GM23248 (cell line): Measurements from ENCODE around the gene ZMIZ1. TPM values are rescaled to one million over a fixed set of nuclear protein-coding genes. Genes with fewer than 3 reads are reported as not detected.

Source experiments
- DNase-seq: peaks from one replicate; pipeline ENCODE4 v3.0.0-alpha.2; 2015
- H2AFZ ChIP-seq: fragments of 200-600 bp; sonication (generic); 2 replicates; pipeline ENCODE4 v1.6.1; 2016; ENCODE audit warnings: antibody characterized with exemption
- H3F3A ChIP-seq: fragments of 200-600 bp; sonication (generic); 2 replicates; pipeline ENCODE4 v1.6.1; 2016; ENCODE audit warnings: mild to moderate bottlenecking, antibody characterized with exemption, mixed run types; ENCODE audit not compliant: insufficient read depth
- H3K27ac ChIP-seq: fragments of 200-600 bp; sonication (generic); 2 replicates; pipeline ENCODE4 v1.5.1; 2016; ENCODE audit warnings: mild to moderate bottlenecking
- H3K27me3 ChIP-seq: fragments of 200-600 bp; sonication (generic); replicated peaks from 2 replicates; pipeline ENCODE4 v1.6.1; 2016; ENCODE audit warnings: mild to moderate bottlenecking; ENCODE audit not compliant: insufficient read depth
- H3K36me3 ChIP-seq: fragments of 200-600 bp; sonication (generic); 2 replicates; pipeline ENCODE4 v1.6.1; 2016; ENCODE audit warnings: low read depth, mild to moderate bottlenecking
- H3K4me1 ChIP-seq: fragments of 200-600 bp; sonication (generic); 2 replicates; pipeline ENCODE4 v1.6.1; 2016; ENCODE audit warnings: mild to moderate bottlenecking; ENCODE audit not compliant: insufficient read depth
- H3K4me2 ChIP-seq: fragments of 200-600 bp; sonication (generic); one replicate; pipeline ENCODE4 v1.6.1; 2016; ENCODE audit warnings: mild to moderate bottlenecking; ENCODE audit not compliant: unreplicated experiment
- H3K4me3 ChIP-seq: fragments of 200-600 bp; sonication (generic); 2 replicates; pipeline ENCODE4 v1.5.1; 2016; ENCODE audit warnings: mild to moderate bottlenecking
- H3K79me2 ChIP-seq: fragments of 200-600 bp; sonication (generic); 2 replicates; pipeline ENCODE4 v1.6.1; 2016; ENCODE audit warnings: mild to moderate bottlenecking; ENCODE audit not compliant: insufficient read depth
- H3K9ac ChIP-seq: fragments of 200-600 bp; sonication (generic); 2 replicates; pipeline ENCODE4 v1.6.1; 2016; ENCODE audit warnings: mild to moderate bottlenecking
- H3K9me2 ChIP-seq: fragments of 200-600 bp; sonication (generic); 2 replicates; pipeline ENCODE4 v1.6.1; 2016; ENCODE audit warnings: mixed run types, mild to moderate bottlenecking, moderate library complexity; ENCODE audit not compliant: insufficient read depth
- H3K9me3 ChIP-seq: fragments of 200-600 bp; sonication (generic); one replicate; pipeline ENCODE4 v1.6.1; 2017; ENCODE audit warnings: low read depth
- H4K20me1 ChIP-seq: fragments of 200-600 bp; sonication (generic); 2 replicates; pipeline ENCODE4 v1.6.0; 2016; ENCODE audit not compliant: insufficient read depth
- EZH2 ChIP-seq: fragments of 200-600 bp; sonication (generic); IDR thresholded peaks from 2 replicates; pipeline ENCODE4 v1.6.1; 2018; ENCODE audit warnings: antibody characterized with exemption, mild to moderate bottlenecking; ENCODE audit not compliant: insufficient read depth, poor library complexity, severe bottlenecking
- EZH2phosphoT487 ChIP-seq: fragments of 200-600 bp; sonication (generic); IDR thresholded peaks from 2 replicates; pipeline ENCODE4 v1.6.1; 2018; ENCODE audit warnings: antibody characterized with exemption, moderate library complexity, mild to moderate bottlenecking, low read depth; ENCODE audit not compliant: insufficient read depth
- WGBS, 2 experiments: methylation state at CpG; one replicate each; pipeline ENCODE4 v1.1.6; 2015 to 2017; ENCODE audit warnings: low lambda C conversion rate in 2 of 2, low coverage in 1 of 2; ENCODE audit errors: missing lambda C conversion rate in 2 of 2; 5-methylcytosine and 5-hydroxymethylcytosine counted together
- in situ Hi-C: fragments of 300-500 bp; cut with MboI; formaldehyde crosslinking; loops from 2 replicates; pipeline ENCODE4 v1.15.0; 2020
- polyA plus RNA-seq: library from polyadenylated mRNA; unstranded; fragments of >200 nt; fragmentation: Nextera tagmentation; extraction: Ambion mirVana; gene quantifications from 2 replicates; pipeline ENCODE4 v1.2.1, GENCODE V29; 2016
- total RNA-seq: library from RNA; depleted of rRNA; stranded (reverse); fragments of >200 nt; shearing (Covaris generic); gene quantifications from 2 replicates; pipeline ENCODE4 v1.2.3, GENCODE V29; 2014

The ZMIZ1 gene
- total and polyA plus RNA-seq, 2 experiments from 2014 or later, result 21.9 to 28.4 TPM

- Histone ChIP-seq H3F3A (no peaks in the 10 kb centered on the region), H2AFZ (no peak overlapping the region), H3K27ac (no peak overlapping the region), H3K4me3 (no peak overlapping the region), H3K9ac (no peak overlapping the region), H3K9me2 (no peaks in the 10 kb centered on the region), H3K27me3 (no peaks in the 10 kb centered on the region), H3K4me1 (no peaks in the 10 kb centered on the region), H3K4me2 (no peak overlapping the region), H3K79me2 (no peaks in the 10 kb centered on the region), H3K36me3 (no peaks in the 10 kb centered on the region), H3K9me3 (no peaks in the 10 kb centered on the region), H4K20me1 (no peaks in the 10 kb centered on the region)
- DNase-seq, result no peak
- in situ Hi-C loops, result no loop called here
- WGBS, 2 experiments, result 86 to 97% methylated on average over 8 of the region's 8 CpGs
- no peak for TF ChIP-seq EZH2phosphoT487
- TF ChIP-seq EZH2, result no peak
Observed at GRCh38 chr10:79063661-79064492, 4.9 kb upstream of the ZMIZ1 start.

DNA sequence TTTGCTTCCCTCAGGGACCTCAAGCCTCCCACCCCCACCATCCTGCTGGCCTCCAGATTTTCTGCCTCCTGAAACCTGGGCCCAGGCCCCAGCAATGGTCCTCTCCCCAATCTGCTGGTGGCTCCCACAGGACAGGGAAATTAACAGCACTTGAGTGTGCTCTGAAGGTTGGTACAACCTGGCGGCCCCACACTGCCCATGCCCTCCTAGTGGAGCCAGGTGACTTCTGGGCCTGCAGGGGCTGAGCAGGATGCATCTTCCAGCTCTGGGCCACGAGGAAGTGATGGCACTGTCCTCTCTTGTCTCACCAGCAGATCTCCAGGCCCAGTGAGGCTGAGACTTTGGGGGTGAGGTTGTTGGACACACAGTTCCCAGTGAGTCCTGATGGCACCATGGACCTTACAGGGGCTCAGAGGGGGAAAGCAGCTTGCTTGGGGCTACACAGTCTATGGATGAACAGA, 3.6 kb upstream of the ZMIZ1 start:
- Histone ChIP-seq H3K36me3 (no peaks in the 10 kb centered on the region), H3K9ac (no peak overlapping the region), H3K27me3 (no peaks in the 10 kb centered on the region), H3K4me2 (no peak overlapping the region), H3K9me3 (no peaks in the 10 kb centered on the region), H3K27ac (no peak overlapping the region), H3K9me2 (no peaks in the 10 kb centered on the region), H2AFZ (no peak overlapping the region), H4K20me1 (no peaks in the 10 kb centered on the region), H3K79me2 (peaks cover 9% of the 10 kb centered on the region), H3F3A (no peaks in the 10 kb centered on the region), H3K4me3 (no peak overlapping the region), H3K4me1 (no peaks in the 10 kb centered on the region)
- in situ Hi-C loops, result no loop called here
- TF ChIP-seq EZH2phosphoT487 (no peak), EZH2 (no peak)
- WGBS, 2 experiments, result 94 to 96% methylated on average over 2 of the region's 2 CpGs
- DNase-seq, result no peak

DNA sequence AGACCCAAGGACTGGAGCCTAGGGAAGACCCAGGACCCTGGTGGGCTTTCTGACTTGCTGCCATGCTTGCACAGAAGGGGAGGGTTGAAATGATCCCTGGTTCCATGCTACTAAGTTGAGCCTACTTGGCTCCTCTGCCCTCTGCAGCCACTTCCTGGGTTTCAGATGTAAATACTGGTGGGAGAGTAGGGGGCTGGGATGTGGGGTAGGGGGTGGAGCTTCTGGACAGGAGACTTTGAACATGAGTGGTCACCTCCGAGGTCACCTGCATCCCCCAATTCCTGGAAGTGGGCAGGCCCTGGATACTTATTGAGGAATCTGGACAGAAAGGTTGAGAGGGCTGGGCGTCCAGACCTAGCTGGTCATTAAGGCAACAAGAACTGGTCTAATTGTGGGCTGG, 2.9 kb upstream of the ZMIZ1 start:
- H3K9me3 ChIP-seq, result no peaks in the 10 kb centered on the region
- H3K79me2 ChIP-seq, result peaks cover 14% of the 10 kb centered on the region
- no peaks in the 10 kb centered on the region for H3K36me3 ChIP-seq
- no peaks in the 10 kb centered on the region for H3K4me1 ChIP-seq
- no peak overlapping the region for H2AFZ ChIP-seq
- WGBS, 2 experiments, result 94% methylated on average over 2 of the region's 2 CpGs
- H3K9me2 ChIP-seq, result no peaks in the 10 kb centered on the region
- H3K27me3 ChIP-seq, result no peaks in the 10 kb centered on the region
- no peak overlapping the region for H3K4me2 ChIP-seq
- no peak overlapping the region for H3K27ac ChIP-seq
- H3F3A ChIP-seq, result no peaks in the 10 kb centered on the region
- H3K9ac ChIP-seq, result no peak overlapping the region
- no peak overlapping the region for H3K4me3 ChIP-seq
- TF ChIP-seq EZH2, result no peak
- no peak for TF ChIP-seq EZH2phosphoT487
- DNase-seq, result no peak
- in situ Hi-C loops, result no loop called here
- no peaks in the 10 kb centered on the region for H4K20me1 ChIP-seq

DNA sequence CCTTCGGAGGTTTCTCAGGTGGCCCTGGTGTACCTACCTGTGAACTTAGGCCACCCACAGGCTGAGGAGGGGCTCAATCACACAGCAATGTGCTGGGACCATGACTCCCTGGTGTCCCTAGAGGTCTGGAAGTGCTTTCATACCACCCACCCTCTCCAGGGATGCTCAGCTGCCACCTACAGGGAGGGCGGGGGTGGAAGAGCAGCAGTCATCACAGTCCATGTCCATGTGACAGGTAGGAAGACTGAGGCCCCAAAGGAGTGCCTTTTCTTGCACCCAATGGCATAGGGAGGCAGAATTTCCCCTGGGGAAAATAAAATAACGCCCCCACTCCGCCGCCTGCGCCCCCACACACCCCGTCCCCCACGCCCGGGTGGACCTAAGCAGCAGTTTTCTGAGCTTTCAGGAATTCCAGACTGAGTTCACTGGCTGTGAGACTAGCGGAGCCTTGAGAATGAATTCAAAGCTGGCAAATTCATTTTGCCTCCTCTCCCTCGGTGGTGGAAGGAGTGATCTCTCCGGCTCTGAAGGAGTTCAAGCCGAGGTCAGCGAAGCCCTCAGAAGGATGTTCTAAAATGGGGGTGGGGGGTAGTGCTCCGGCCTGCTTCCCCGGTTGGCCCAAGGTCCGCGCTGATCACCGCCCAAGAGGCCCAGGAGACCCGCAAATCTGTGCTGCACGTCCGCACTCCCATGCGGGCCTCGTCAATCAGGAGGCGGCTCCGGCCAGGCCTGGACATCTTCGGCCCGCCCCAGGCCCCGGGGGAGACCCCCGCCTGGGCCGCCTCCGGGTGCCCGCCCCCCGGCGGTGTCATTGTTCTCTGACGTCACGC, 2.1 kb upstream of the ZMIZ1 start:
- H3K9me3 ChIP-seq, result no peaks in the 10 kb centered on the region
- peak overlapping the region; percentile 98 for H3K9ac ChIP-seq
- WGBS, 2 experiments, result 7 to 10% methylated on average over 16 to 32 of the region's 37 CpGs
- H3K4me2 ChIP-seq, result peak overlapping the region; percentile 82
- H3K36me3 ChIP-seq, result no peaks in the 10 kb centered on the region
- no peak for TF ChIP-seq EZH2phosphoT487
- no peak for TF ChIP-seq EZH2
- H3K4me3 ChIP-seq, result peak overlapping the region; percentile 99
- H3F3A ChIP-seq, result peaks cover 4% of the 10 kb centered on the region
- no peaks in the 10 kb centered on the region for H4K20me1 ChIP-seq
- H3K4me1 ChIP-seq, result no peaks in the 10 kb centered on the region
- H3K27me3 ChIP-seq, result no peaks in the 10 kb centered on the region
- H2AFZ ChIP-seq, result peak overlapping the region; percentile 68
- H3K27ac ChIP-seq, result peak overlapping the region; percentile 92
- peak; percentile 59 for DNase-seq
- H3K9me2 ChIP-seq, result no peaks in the 10 kb centered on the region
- in situ Hi-C loops, result no loop called here
- H3K79me2 ChIP-seq, result peaks cover 22% of the 10 kb centered on the region
